SK-N-SH (cell line): ENCODE data around the gene RASA3. TPM values are rescaled to one million over a fixed set of nuclear protein-coding genes. Genes with fewer than 3 reads are reported as not detected.

Source experiments
- CTCF ChIA-PET: fragments of 300-600, 350-600 bp; formaldehyde crosslinking; extraction: SDS; loops from one replicate; lab custom pipeline; 2021; lab: Yijun Ruan, JAX
- POLR2A ChIA-PET: fragments of 350-600 bp; sonication (Branson Sonifier 250); formaldehyde crosslinking; extraction: SDS; loops from one replicate; lab custom pipeline; 2020; ENCODE audit warnings: antibody characterized with exemption, inconsistent platforms; lab: Yijun Ruan, JAX
- DNase-seq: peaks from one replicate; pipeline ENCODE4 v3.0.0; 2012
- H2AFZ ChIP-seq: fragments of 200-600 bp; sonication (generic); 2 replicates; pipeline ENCODE4 v1.8.1; 2016; ENCODE audit warnings: antibody characterized with exemption, mild to moderate bottlenecking, low read depth
- H3F3A ChIP-seq: fragments of 200-600 bp; sonication (generic); replicated peaks from 2 replicates; pipeline ENCODE3; 2016; ENCODE audit warnings: antibody characterized with exemption, mild to moderate bottlenecking; ENCODE audit not compliant: insufficient read depth
- H3K27ac ChIP-seq, 2 experiments: fragments of 200-500 bp in 1 of 2; fragments of 200-600 bp in 1 of 2; sonication (Bioruptor generic) in 1 of 2; sonication (generic), shearing (Covaris generic) in 1 of 2; 2 replicates each; pipeline versions ENCODE4 v1.5.1 to v1.6.1; 2014 to 2016; ENCODE audit warnings: low read depth in 2 of 2, inconsistent platforms in 1 of 2, low read length in 1 of 2, mild to moderate bottlenecking in 1 of 2, mixed read lengths in 1 of 2
- H3K27me3 ChIP-seq: fragments of 200-600 bp; sonication (generic), shearing (Covaris generic); 2 replicates; pipeline ENCODE4 v1.6.1; 2016; ENCODE audit warnings: mixed run types; ENCODE audit not compliant: insufficient read depth
- H3K36me3 ChIP-seq, 2 experiments: fragments of 200-500 bp in 1 of 2; fragments of 200-600 bp in 1 of 2; sonication (Bioruptor generic) in 1 of 2; sonication (generic) in 1 of 2; replicated peaks in 1 of 2; 2 replicates each; pipeline versions ENCODE3 to v1.5.1; 2014 to 2016; ENCODE audit warnings: low read length in 1 of 2, mild to moderate bottlenecking in 1 of 2; ENCODE audit not compliant: insufficient read depth in 2 of 2, control insufficient read depth in 1 of 2
- H3K4me1 ChIP-seq, 2 experiments: fragments of 200-500 bp in 1 of 2; fragments of 200-600 bp in 1 of 2; sonication (Bioruptor generic) in 1 of 2; sonication (generic), shearing (Covaris generic) in 1 of 2; 2 replicates each; pipeline versions ENCODE4 v1.5.1 to v1.6.1; 2014 to 2016; ENCODE audit warnings: low read depth in 1 of 2, low read length in 1 of 2, mixed run types in 1 of 2; ENCODE audit not compliant: insufficient read depth in 2 of 2, control insufficient read depth in 1 of 2
- H3K4me2 ChIP-seq: fragments of 200-600 bp; sonication (generic), shearing (Covaris generic); 2 replicates; pipeline ENCODE4 v1.6.1; 2017; ENCODE audit warnings: mixed run types
- H3K4me3 ChIP-seq, 2 experiments: fragments of 200-500 bp in 1 of 2; fragments of 200-600 bp in 1 of 2; sonication (Bioruptor generic) in 1 of 2; sonication (generic), shearing (Covaris generic) in 1 of 2; 2 replicates each; pipeline versions ENCODE4 v1.5.1 to v1.8.1; 2014 to 2016; ENCODE audit warnings: low read depth in 2 of 2, inconsistent platforms in 1 of 2, low read length in 1 of 2, mild to moderate bottlenecking in 1 of 2, mixed read lengths in 1 of 2, moderate library complexity in 1 of 2
- H3K79me2 ChIP-seq: fragments of 200-600 bp; sonication (generic); 2 replicates; pipeline ENCODE4 v1.8.1; 2017; ENCODE audit warnings: mild to moderate bottlenecking; ENCODE audit not compliant: insufficient read depth
- H3K9ac ChIP-seq: fragments of 200-600 bp; sonication (generic); 2 replicates; pipeline ENCODE4 v1.6.1; 2017; ENCODE audit warnings: mixed run types
- H3K9me2 ChIP-seq: fragments of 200-600 bp; sonication (generic); 2 replicates; pipeline ENCODE4 v1.6.1; 2017; ENCODE audit warnings: mixed run types
- H3K9me3 ChIP-seq: fragments of 200-600 bp; sonication (generic); 2 replicates; pipeline ENCODE4 v1.6.1; 2017; ENCODE audit warnings: mixed run types, mild to moderate bottlenecking, moderate library complexity
- H4K20me1 ChIP-seq: fragments of 200-600 bp; sonication (generic); 2 replicates; pipeline ENCODE4 v1.6.1; 2017; ENCODE audit warnings: mild to moderate bottlenecking, mixed run types; ENCODE audit not compliant: insufficient read depth
- CHD2 ChIP-seq: fragments of 150-350 bp; IDR thresholded peaks from 2 replicates; pipeline ENCODE4 v1.6.1; 2018; ENCODE audit warnings: low read length; ENCODE audit not compliant: partially characterized antibody
- EP300 ChIP-seq, 2 experiments: IDR thresholded peaks; 2 replicates each; pipeline versions ENCODE4 v1.4.0 to v1.6.1; 2012; ENCODE audit warnings: borderline replicate concordance in 1 of 2, low read depth in 1 of 2, low read length in 1 of 2
- JUND ChIP-seq: IDR thresholded peaks from 2 replicates; pipeline ENCODE4 v1.4.0; 2012
- MXI1 ChIP-seq: IDR thresholded peaks from 2 replicates; pipeline ENCODE4 v1.6.1; 2012; ENCODE audit warnings: mild to moderate bottlenecking, low read depth, low read length, improper control_type of control experiment
- NFIC ChIP-seq: IDR thresholded peaks from 2 replicates; pipeline ENCODE4 v1.4.0; 2012; ENCODE audit warnings: borderline replicate concordance
- RAD21 ChIP-seq: IDR thresholded peaks from 2 replicates; pipeline ENCODE4 v1.6.1; 2012; ENCODE audit warnings: mild to moderate bottlenecking, low read length
- SMC3 ChIP-seq: IDR thresholded peaks from 2 replicates; pipeline ENCODE4 v1.6.1; 2012; ENCODE audit warnings: low read depth, low read length, improper control_type of control experiment
- TAF1 ChIP-seq: IDR thresholded peaks from 2 replicates; pipeline ENCODE4 v1.6.1; 2012; ENCODE audit warnings: low read depth, mild to moderate bottlenecking, low read length, moderate library complexity, borderline replicate concordance
- USF2 ChIP-seq: fragments of 150-350 bp; IDR thresholded peaks from 2 replicates; pipeline ENCODE4 v1.6.1; 2017; ENCODE audit warnings: antibody characterized with exemption, low read length, low read depth, borderline replicate concordance
- YY1 ChIP-seq: IDR thresholded peaks from 2 replicates; pipeline ENCODE4 v1.4.0; 2012; ENCODE audit warnings: low read depth, mild to moderate bottlenecking
- WGBS: methylation state at CpG from one replicate; pipeline ENCODE4 v1.1.6; 2017; ENCODE audit warnings: low lambda C conversion rate; 5-methylcytosine and 5-hydroxymethylcytosine counted together
- polyA plus RNA-seq, 3 experiments: library from polyadenylated mRNA; depleted of rRNA; stranded (reverse); fragments of >200 nt; gene quantifications; 2 replicates each; pipeline ENCODE4 v1.2.3, GENCODE V29; 2012
- TF ChIP-seq, protein P1 (sequence below): IDR thresholded peaks from 2 replicates; pipeline ENCODE4; 2012
- TF ChIP-seq, protein P2 (sequence below): fragments of 150-350 bp; IDR thresholded peaks from 2 replicates; pipeline ENCODE4 v1.6.1; 2016; ENCODE audit warnings: mild to moderate bottlenecking, low read depth, low read length
- TF ChIP-seq, protein P3 (sequence below): IDR thresholded peaks from 2 replicates; pipeline ENCODE4 v1.4.0; 2012; ENCODE audit warnings: low read depth

RASA3 gene
- polyA plus RNA-seq, 1 of the 3 experiments (the other 2 are of a cell fraction), result 25.1 TPM

DNA sequence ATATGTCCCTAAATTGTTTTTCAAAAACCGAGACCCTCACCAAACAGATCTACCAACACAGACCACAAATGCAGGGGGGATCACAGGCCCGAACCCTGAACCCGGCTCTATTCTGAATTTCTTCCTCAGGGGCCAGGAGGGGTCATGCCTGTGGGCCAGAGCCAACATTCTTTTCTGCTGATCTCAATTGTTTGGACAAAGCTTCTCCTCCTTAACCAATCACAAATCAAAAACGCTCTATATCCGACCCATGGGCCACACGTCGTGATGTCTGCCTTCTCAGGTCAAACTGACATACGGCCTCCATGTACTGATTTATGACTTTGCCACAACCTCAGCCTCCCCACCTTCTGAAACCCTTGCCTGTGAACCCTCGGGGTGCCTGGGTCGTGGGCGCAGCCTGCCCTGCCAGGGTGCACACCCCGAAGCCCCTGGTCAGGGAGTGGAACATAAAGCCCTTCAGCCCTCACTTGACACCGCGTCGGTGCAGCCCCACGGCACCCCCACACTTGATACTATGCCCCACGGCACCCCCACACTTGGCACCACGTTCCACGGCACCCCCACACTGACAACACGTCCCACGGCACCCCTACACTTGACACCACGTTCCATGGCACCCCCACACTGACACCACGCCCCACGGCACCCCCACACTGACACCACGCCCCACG is 100.2 kb downstream of the RASA3 start:
- Histone ChIP-seq H4K20me1 (peaks cover 36% of the 10 kb centered on the region), H3K27me3 (no peaks in the 10 kb centered on the region), H3K27ac (peak overlapping the region in 1 of 2 experiments; percentile 32; a peak in 2 of 4 replicates), H3K9me2 (no peaks in the 10 kb centered on the region), H3K9me3 (no peaks in the 10 kb centered on the region), H2AFZ (no peak overlapping the region), H3K4me2 (no peak overlapping the region), H3K36me3 (peaks cover 8 to 14% of the 10 kb centered on the region in 2 experiments), H3F3A (peaks cover 5% of the 10 kb centered on the region), H3K4me3 (no peak overlapping the region), H3K4me1 (peaks cover 0 to 3% of the 10 kb centered on the region in 2 experiments; a peak in 2 of 4 replicates), H3K9ac (no peak overlapping the region), H3K79me2 (peaks cover 60% of the 10 kb centered on the region)
- CTCF ChIA-PET, result no interaction called here
- WGBS, result 91% methylated on average over 25 of the region's 26 CpGs
- TF ChIP-seq JUND (no peak), NFIC (peak; percentile 29; the same call in 1 of the 2 replicates)
- TF ChIP-seq, protein P1, sequence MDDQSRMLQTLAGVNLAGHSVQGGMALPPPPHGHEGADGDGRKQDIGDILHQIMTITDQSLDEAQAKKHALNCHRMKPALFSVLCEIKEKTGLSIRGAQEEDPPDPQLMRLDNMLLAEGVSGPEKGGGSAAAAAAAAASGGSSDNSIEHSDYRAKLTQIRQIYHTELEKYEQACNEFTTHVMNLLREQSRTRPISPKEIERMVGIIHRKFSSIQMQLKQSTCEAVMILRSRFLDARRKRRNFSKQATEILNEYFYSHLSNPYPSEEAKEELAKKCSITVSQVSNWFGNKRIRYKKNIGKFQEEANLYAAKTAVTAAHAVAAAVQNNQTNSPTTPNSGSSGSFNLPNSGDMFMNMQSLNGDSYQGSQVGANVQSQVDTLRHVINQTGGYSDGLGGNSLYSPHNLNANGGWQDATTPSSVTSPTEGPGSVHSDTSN, result peak; percentile 20; the same call in 1 of the 2 replicates
- POLR2A ChIA-PET, result no interaction called here
- DNase-seq, result no peak

GRCh38 chr13:114031631-114032030 is 100.8 kb downstream of the RASA3 start:
- 83% methylated on average over 12 of the region's 14 CpGs for WGBS
- CTCF ChIA-PET, result no interaction called here
- peaks cover 10 to 20% of the 10 kb centered on the region in 2 experiments for H3K36me3 ChIP-seq

GRCh38 chr13:114030666-114031610 is 101.5 kb downstream of the RASA3 start:
- Histone ChIP-seq H3K79me2 (peaks cover 55% of the 10 kb centered on the region), H3K9ac (no peak overlapping the region), H3K27ac (no peak overlapping the region), H3K4me1 (peaks cover 3 to 8% of the 10 kb centered on the region in 2 experiments; a peak in 2 of 4 replicates), H3K4me2 (no peak overlapping the region), H4K20me1 (peaks cover 37% of the 10 kb centered on the region), H3K27me3 (no peaks in the 10 kb centered on the region), H3K9me2 (no peaks in the 10 kb centered on the region), H3F3A (peaks cover 5% of the 10 kb centered on the region), H2AFZ (no peak overlapping the region), H3K36me3 (peaks cover 9 to 27% of the 10 kb centered on the region in 2 experiments), H3K9me3 (no peaks in the 10 kb centered on the region), H3K4me3 (no peak overlapping the region)
- ChIA-PET POLR2A (no interaction called here), CTCF (no interaction called here)
- WGBS, result 92% methylated on average over 21 of the region's 28 CpGs
- no peak for DNase-seq
- TF ChIP-seq CHD2 (no peak), USF2 (no peak), EP300 (IDR thresholded peaks at IDR 0.05; ENCODE audit: borderline replicate concordance in 1 of 2, low read depth in 1 of 2, low read length in 1 of 2) (no peak), YY1 (no peak), RAD21 (no peak), NFIC (no peak), MXI1 (no peak), TAF1 (no peak), SMC3 (no peak)
- TF ChIP-seq, protein P2, sequence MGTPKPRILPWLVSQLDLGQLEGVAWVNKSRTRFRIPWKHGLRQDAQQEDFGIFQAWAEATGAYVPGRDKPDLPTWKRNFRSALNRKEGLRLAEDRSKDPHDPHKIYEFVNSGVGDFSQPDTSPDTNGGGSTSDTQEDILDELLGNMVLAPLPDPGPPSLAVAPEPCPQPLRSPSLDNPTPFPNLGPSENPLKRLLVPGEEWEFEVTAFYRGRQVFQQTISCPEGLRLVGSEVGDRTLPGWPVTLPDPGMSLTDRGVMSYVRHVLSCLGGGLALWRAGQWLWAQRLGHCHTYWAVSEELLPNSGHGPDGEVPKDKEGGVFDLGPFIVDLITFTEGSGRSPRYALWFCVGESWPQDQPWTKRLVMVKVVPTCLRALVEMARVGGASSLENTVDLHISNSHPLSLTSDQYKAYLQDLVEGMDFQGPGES, result no peak
- TF ChIP-seq, protein P1, result no peak
- TF ChIP-seq, protein P3, sequence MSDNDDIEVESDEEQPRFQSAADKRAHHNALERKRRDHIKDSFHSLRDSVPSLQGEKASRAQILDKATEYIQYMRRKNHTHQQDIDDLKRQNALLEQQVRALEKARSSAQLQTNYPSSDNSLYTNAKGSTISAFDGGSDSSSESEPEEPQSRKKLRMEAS, result no peak

More at GRCh38 chr13:114031631-114032030, 100.8 kb downstream of the RASA3 start:
- Histone ChIP-seq H3K4me2 (no peak overlapping the region), H2AFZ (no peak overlapping the region), H4K20me1 (peaks cover 37% of the 10 kb centered on the region), H3K79me2 (peaks cover 60% of the 10 kb centered on the region), H3K4me1 (peaks cover 1 to 3% of the 10 kb centered on the region in 2 experiments; a peak in 2 of 4 replicates), H3K9me3 (no peaks in the 10 kb centered on the region), H3K9ac (no peak overlapping the region), H3F3A (peaks cover 5% of the 10 kb centered on the region), H3K27ac (no peak overlapping the region), H3K4me3 (no peak overlapping the region), H3K27me3 (no peaks in the 10 kb centered on the region), H3K9me2 (no peaks in the 10 kb centered on the region)
- POLR2A ChIA-PET, result no interaction called here
- no peak for DNase-seq
- no peak for TF ChIP-seq JUND
